K562 (cell line): ENCODE data around the gene INSIG1. TPM values are rescaled to one million over a fixed set of nuclear protein-coding genes. Genes with fewer than 3 reads are reported as not detected.

ENCODE experiments used
- ATAC-seq: fragments of 200-7000 bp; cut with Tn5 transposase; 3 replicates; pipeline ENCODE4 v1.9.1; 2020; ENCODE audit warnings: moderate library complexity
- BruUV-seq: library from RNA; stranded (reverse); fragments of 400-500 nt; replicated peaks from 2 replicates; lab custom pipeline; 2021; lab: Mats Ljungman, UMichigan
- CTCF ChIA-PET: fragments of 300-600 bp; formaldehyde crosslinking; extraction: SDS; loops from one replicate; lab custom pipeline; 2021; ENCODE audit warnings: low intra/inter-chr PET ratio; lab: Yijun Ruan, JAX
- POLR2A ChIA-PET: fragments of 300-600, 350-650 bp; sonication (Branson Sonifier 250); formaldehyde crosslinking; extraction: SDS; loops from one replicate; lab custom pipeline; 2021; ENCODE audit warnings: antibody characterized with exemption, inconsistent platforms; lab: Yijun Ruan, JAX
- DNase-seq, 4 experiments: peaks; one replicate each; pipeline versions ENCODE4 v3.0.0 to v3.0.0-alpha.2; 2011 to 2018; ENCODE audit warnings: low spot score in 3 of 4, mixed read lengths in 3 of 4; ENCODE audit errors: extremely low read depth in 1 of 4
- FAIRE-seq: peaks from 2 replicates; lab custom pipeline; 2011; peaks lifted over from hg19 to GRCh38; lab: Jason Lieb, UNC
- H2AFZ ChIP-seq: 2 replicates; pipeline ENCODE4 v1.6.0; 2011; ENCODE audit warnings: low read depth, low read length, control low read depth, inconsistent platforms
- H3K27ac ChIP-seq: fragments of 200-600 bp; 3 replicates; pipeline ENCODE4 v1.8.0; 2011; ENCODE audit warnings: low read depth, mild to moderate bottlenecking, control low read depth, inconsistent platforms, low read length, moderate library complexity, mixed read lengths; ENCODE audit errors: extremely low read depth
- H3K27me3 ChIP-seq, 2 experiments: fragments of 300-600 bp in 1 of 2; 2 replicates in 1 of 2; 3 replicates in 1 of 2; pipeline versions ENCODE4 v1.6.0 to v1.8.0; 2011; ENCODE audit warnings: inconsistent platforms in 2 of 2, low read length in 2 of 2, mild to moderate bottlenecking in 1 of 2, mixed read lengths in 1 of 2, moderate library complexity in 1 of 2; ENCODE audit not compliant: control insufficient read depth in 2 of 2, insufficient read depth in 2 of 2
- H3K36me3 ChIP-seq: fragments of 300-600 bp; 3 replicates; pipeline ENCODE4 v1.8.0; 2011; ENCODE audit warnings: mild to moderate bottlenecking, low read length, inconsistent platforms; ENCODE audit not compliant: control insufficient read depth, insufficient read depth
- H3K4me1 ChIP-seq, 2 experiments: fragments of 200-600 bp in 1 of 2; replicated peaks in 1 of 2; 2 replicates in 1 of 2; 3 replicates in 1 of 2; pipeline versions ENCODE4 v1.5.1 to v1.8.0; 2011; ENCODE audit warnings: inconsistent platforms in 2 of 2, low read length in 2 of 2, mild to moderate bottlenecking in 1 of 2, mixed read lengths in 1 of 2, moderate library complexity in 1 of 2; ENCODE audit not compliant: control insufficient read depth in 2 of 2, insufficient read depth in 2 of 2
- H3K4me2 ChIP-seq: 2 replicates; pipeline ENCODE4 v1.6.1; 2011; ENCODE audit warnings: low read length, control low read depth, inconsistent platforms, mixed read lengths; ENCODE audit not compliant: insufficient read depth
- H3K4me3 ChIP-seq: fragments of 200-600 bp; sonication (generic), shearing (Covaris generic); 2 replicates; pipeline ENCODE4 v1.5.1; 2016; ENCODE audit warnings: control low read depth, inconsistent platforms
- H3K79me2 ChIP-seq: fragments of 200-600 bp; 3 replicates; pipeline ENCODE4 v1.8.0; 2011; ENCODE audit warnings: low read length, inconsistent platforms; ENCODE audit not compliant: control insufficient read depth, insufficient read depth
- H3K9ac ChIP-seq, 2 experiments: 2 replicates each; pipeline versions ENCODE4 v1.6.0 to v1.6.1; 2011; ENCODE audit warnings: low read depth in 2 of 2, low read length in 2 of 2, control low read depth in 1 of 2, inconsistent platforms in 1 of 2, mild to moderate bottlenecking in 1 of 2, mixed read lengths in 1 of 2; ENCODE audit not compliant: insufficient read depth in 1 of 2
- H3K9me1 ChIP-seq: one replicate; pipeline ENCODE4 v1.6.0; 2011; ENCODE audit warnings: inconsistent platforms, mild to moderate bottlenecking, low read length, moderate library complexity; ENCODE audit not compliant: control insufficient read depth, insufficient read depth
- H3K9me3 ChIP-seq: replicated peaks from 2 replicates; pipeline ENCODE4 v1.5.1; 2011; ENCODE audit warnings: low read depth, low read length, inconsistent platforms; ENCODE audit not compliant: control insufficient read depth, insufficient read depth
- H4K20me1 ChIP-seq: replicated peaks from 2 replicates; pipeline ENCODE4 v1.6.1; 2011; ENCODE audit warnings: low read length, inconsistent platforms, mixed read lengths; ENCODE audit not compliant: control insufficient read depth, insufficient read depth
- BRD9 ChIP-seq: fragments of 450-650 bp; IDR thresholded peaks from 2 replicates; pipeline ENCODE4 v1.6.1; 2018; ENCODE audit warnings: low read depth; ENCODE audit not compliant: partially characterized antibody
- CEBPB ChIP-seq: fragments of 450-650 bp; IDR thresholded peaks from 2 replicates; pipeline ENCODE4 v1.6.1; 2016; ENCODE audit warnings: missing genetic modification characterization, missing compliant biosample characterization
- JUND ChIP-seq, 2 experiments: IDR thresholded peaks; 2 replicates in 1 of 2; 3 replicates in 1 of 2; pipeline ENCODE4 v1.6.1; 2011; ENCODE audit warnings: borderline replicate concordance in 2 of 2, low read depth in 2 of 2, low read length in 2 of 2, improper control_type of control experiment in 1 of 2, missing biosample characterization in 1 of 2, missing genetic modification characterization in 1 of 2, missing genetic modification reagents in 1 of 2
- MYNN ChIP-seq, 2 experiments: sonication (generic); formaldehyde crosslinking in 1 of 2; IDR thresholded peaks; 2 replicates each; pipeline versions ENCODE4 v1.5.0 to v1.6.1; 2016 to 2020; ENCODE audit warnings: antibody characterized with exemption in 1 of 2, missing genetic modification reagents in 1 of 2
- PHF20 ChIP-seq: fragments of 450-650 bp; IDR thresholded peaks from 2 replicates; pipeline ENCODE4 v1.6.1; 2018; ENCODE audit not compliant: partially characterized antibody
- WGBS: fragments of 100-300 bp; shearing (Covaris generic); methylation state at CpG from one replicate; pipeline ENCODE4 v1.1.6; 2016; ENCODE audit warnings: low coverage, mixed read lengths; ENCODE audit not compliant: insufficient coverage; ENCODE audit errors: missing lambda C conversion rate; 5-methylcytosine and 5-hydroxymethylcytosine counted together
- in situ Hi-C: fragments of 300-500 bp; cut with MboI; formaldehyde crosslinking; loops from 4 replicates; pipeline ENCODE4 v1.15.0; 2018; ENCODE audit warnings: inconsistent platforms, mixed read lengths
- intact Hi-C: fragments of 100-400 bp; cut with micrococcal nuclease; formaldehyde crosslinking; loops from 2 replicates; pipeline ENCODE4 v1.14.2; 2022
- polyA plus RNA-seq, 8 experiments: library from polyadenylated mRNA; depleted of rRNA in 4 of 8; stranded (reverse) in 5 of 8; unstranded in 3 of 8; fragments of >200 nt; fragmentation: Nextera tagmentation in 2 of 8; fragmentation: Illumina TruSeq in 1 of 8; extraction: Ambion mirVana in 2 of 8; extraction: Trizol in 1 of 8; gene quantifications; 2 replicates each; pipeline versions ENCODE4 v1.2.1 to v1.2.3, GENCODE V29; 2011 to 2014; ENCODE audit warnings: inconsistent platforms in 1 of 8, missing spikeins in 1 of 8
- total RNA-seq, 7 experiments: library from RNA; depleted of rRNA in 6 of 7; stranded (reverse); fragments of >200 nt in 6 of 7; fragmentation: Illumina TruSeq in 2 of 7; extraction: Trizol in 2 of 7; gene quantifications; 2 replicates each; pipeline versions ENCODE4 v1.2.1 to v1.2.3, GENCODE V29; 2011 to 2021; ENCODE audit warnings: low replicate concordance in 1 of 7

INSIG1 gene
- total and polyA plus RNA-seq, 9 of the 15 experiments (the other 6 are each of a cell fraction or from before 2014, with no cell fraction given) = 57.1 to 787 (median 238) TPM

DNA sequence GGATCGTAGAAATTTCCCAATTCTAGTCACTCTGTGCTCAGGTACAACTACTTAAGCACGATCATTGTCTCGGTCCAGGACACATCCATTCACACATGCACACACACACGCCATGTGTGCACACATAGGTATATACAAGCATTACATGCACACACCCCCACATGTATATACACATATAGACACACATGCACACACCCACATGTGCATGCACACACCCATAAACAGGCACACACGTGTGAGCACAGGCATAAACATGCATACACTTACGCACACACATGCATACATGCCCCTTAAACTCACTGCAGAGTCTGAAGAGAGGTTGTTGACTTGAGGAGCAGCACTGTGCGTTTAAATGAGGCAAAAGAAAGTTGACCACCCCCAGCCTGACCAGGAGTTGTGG lies 32.5 kb upstream of the INSIG1 start:
- Histone ChIP-seq H2AFZ (no peak overlapping the region), H3K9me1 (peaks cover 4% of the 10 kb centered on the region), H3K4me3 (no peak overlapping the region), H3K4me2 (no peak overlapping the region), H3K36me3 (no peaks in the 10 kb centered on the region), H3K9ac (no peak overlapping the region), H3K4me1 (0 out of 5 replicates have a peak, but pooled peaks cover 0 to 9% of the 10 kb centered on the region in 2 experiments), H3K27me3 (peaks cover 90 to 100% of the 10 kb centered on the region in 2 experiments), H3K79me2 (no peaks in the 10 kb centered on the region), H3K27ac (no peak overlapping the region), H3K9me3 (no peaks in the 10 kb centered on the region), H4K20me1 (no peaks in the 10 kb centered on the region; the same call in 1 of the 2 replicates)
- in situ Hi-C loops (no loop called here), intact Hi-C loops (no loop called here)
- CTCF ChIA-PET = interaction anchor here (0.7 kb wide), 1 partner anchor 338 kb away, joined by 3 read pairs; no protein-coding TSS in a partner anchor
- POLR2A ChIA-PET = interaction anchor here (1.0 to 1.1 kb wide), 2 partner anchors 17 to 58 kb away, joined by 3 to 4 read pairs; no protein-coding TSS in a partner anchor
- DNase-seq = no peak
- no TSS peak for BruUV-seq
- no peak for FAIRE-seq
- TF ChIP-seq JUND (IDR thresholded peaks at IDR 0.05; ENCODE audit: borderline replicate concordance, low read depth, low read length) (no peak), JUND (tag; IDR thresholded peaks at IDR 0.05; ENCODE audit: borderline replicate concordance, low read depth, low read length) (no peak), MYNN (IDR thresholded peaks at IDR 0.05) (no peak), MYNN (CRISPR knock-in tag; IDR thresholded peaks at IDR 0.05) (no peak), BRD9 (no peak), PHF20 (no peak), CEBPB (tag) (no peak)
- ATAC-seq = no peak
- WGBS = 11% methylated on average over 7 of the region's 7 CpGs
